Measurements from ENCODE around the gene EEF2KMT. TPM values are rescaled to one million over a fixed set of nuclear protein-coding genes. Genes with fewer than 3 reads are reported as not detected.
"Not testable (repeated sequence)": the region's sequence is repeated elsewhere in the genome, so short reads cannot be mapped to it uniquely, and the experiment has no call there.

EEF2KMT gene
- total and polyA plus RNA-seq, 4 donors = 4.2 to 11.4 (median 7.3) TPM

DNA sequence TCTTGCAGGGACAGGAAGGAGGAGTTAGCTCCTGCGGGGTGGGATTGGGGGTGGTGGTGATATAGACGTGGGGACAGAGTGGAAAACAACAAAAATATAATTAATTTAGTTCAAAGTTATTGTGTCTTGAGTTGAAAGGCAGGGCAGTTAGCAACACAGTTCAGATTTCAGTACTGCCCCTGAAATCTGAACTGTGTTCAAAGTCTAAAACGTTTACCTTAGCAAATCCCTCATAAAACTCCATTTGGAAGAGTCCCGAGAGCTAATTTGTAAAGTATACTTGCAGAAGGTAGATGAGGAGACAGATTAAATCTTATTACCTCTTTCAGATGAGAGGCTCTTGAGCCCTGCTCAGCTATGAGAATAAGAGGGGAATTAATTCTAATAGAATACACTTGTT is 1.6 kb upstream of the EEF2KMT start:
- not testable (repeated sequence) for H3K9me3 ChIP-seq (ENCODE audit: control insufficient read depth in 4 of 4, low read length in 3 of 4); DNase-seq (ENCODE audit: low spot score); H3K36me3 ChIP-seq (ENCODE audit: control insufficient read depth in 4 of 4, insufficient read depth in 3 of 4, low read depth in 1 of 4, low read length in 3 of 4); H3K27me3 ChIP-seq (ENCODE audit: control insufficient read depth in 4 of 4, insufficient read depth in 4 of 4, low read length in 3 of 4); H3K4me3 ChIP-seq (ENCODE audit: low read depth in 1 of 3, low read length in 3 of 3); H3K9ac ChIP-seq (ENCODE audit: low read depth in 1 of 2, low read length in 2 of 2); H3K4me1 ChIP-seq (ENCODE audit: control insufficient read depth in 4 of 4, insufficient read depth in 4 of 4, low read length in 3 of 4); H3K27ac ChIP-seq (ENCODE audit: low read depth in 1 of 2, low read length in 2 of 2)
- 4% methylated on average over 4 of the region's 4 CpGs for WGBS
- peak; percentile 54 to 61 for TF ChIP-seq HNF4A (conservative IDR thresholded peaks at IDR 0.05)

DNA sequence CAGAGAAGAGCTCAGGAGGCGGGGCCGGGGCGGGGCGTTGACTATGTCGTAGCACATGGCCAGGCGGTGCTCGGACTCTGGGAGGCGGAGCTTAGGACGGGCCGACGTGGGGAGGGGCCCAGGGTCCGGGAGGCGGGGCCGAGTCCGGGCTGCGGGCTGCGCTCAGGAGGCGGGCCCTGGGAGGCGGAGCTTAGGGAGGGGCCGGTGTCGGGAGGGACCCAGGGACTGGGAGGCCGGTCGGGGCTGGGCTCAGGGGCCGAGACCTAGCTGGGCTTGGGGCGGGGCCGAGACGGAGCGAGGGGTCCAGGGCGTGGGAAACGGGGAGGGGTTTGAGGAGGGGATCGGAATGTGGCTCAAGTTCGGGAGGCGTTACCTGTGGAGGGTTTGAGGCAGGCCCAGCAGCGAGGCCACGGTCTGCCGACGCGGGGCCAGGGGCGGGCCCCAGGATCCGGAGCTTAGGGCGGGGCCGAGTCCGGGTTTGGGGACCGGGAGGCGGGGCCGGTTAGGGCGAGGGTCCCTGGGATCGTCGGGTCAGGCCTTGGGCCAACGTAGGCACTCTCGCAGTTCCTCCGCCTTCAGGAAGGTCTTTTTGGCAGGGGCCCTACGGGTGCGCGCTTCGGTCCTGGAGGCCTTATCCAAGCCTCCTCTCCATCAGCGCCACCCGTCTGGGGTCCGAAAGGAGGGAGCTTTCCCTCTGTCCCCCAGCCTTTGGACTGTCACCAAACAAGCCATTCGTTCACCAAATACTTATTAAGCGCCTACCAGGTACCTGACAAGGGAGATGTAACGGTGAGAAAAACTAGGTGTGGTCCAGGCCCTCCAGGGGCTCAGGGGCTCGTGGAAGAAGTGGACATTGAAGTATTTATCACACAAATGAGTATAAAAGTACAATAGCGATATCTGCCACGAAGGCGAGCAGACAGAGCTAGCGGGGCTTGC is 895 bp upstream of the EEF2KMT start:
- H3K4me3 ChIP-seq (ENCODE audit: low read depth in 1 of 3, low read length in 3 of 3) = peak overlapping the region; percentile 7 to 61 (median 55)
- not testable (repeated sequence) for H3K4me1 ChIP-seq (ENCODE audit: control insufficient read depth in 4 of 4, insufficient read depth in 4 of 4, low read length in 3 of 4); H3K9me3 ChIP-seq (ENCODE audit: control insufficient read depth in 4 of 4, low read length in 3 of 4); H3K27me3 ChIP-seq (ENCODE audit: control insufficient read depth in 4 of 4, insufficient read depth in 4 of 4, low read length in 3 of 4); H3K9ac ChIP-seq (ENCODE audit: low read depth in 1 of 2, low read length in 2 of 2); H3K36me3 ChIP-seq (ENCODE audit: control insufficient read depth in 4 of 4, insufficient read depth in 3 of 4, low read depth in 1 of 4, low read length in 3 of 4)
- H3K27ac ChIP-seq (ENCODE audit: low read depth in 1 of 2, low read length in 2 of 2) = peak overlapping the region; percentile 50 to 54
- DNase-seq (ENCODE audit: low spot score) = peak; percentile 79
- peak; percentile 3 for TF ChIP-seq TAF1 (conservative IDR thresholded peaks at IDR 0.05)
- 1% methylated on average over 55 of the region's 67 CpGs for WGBS

DNA sequence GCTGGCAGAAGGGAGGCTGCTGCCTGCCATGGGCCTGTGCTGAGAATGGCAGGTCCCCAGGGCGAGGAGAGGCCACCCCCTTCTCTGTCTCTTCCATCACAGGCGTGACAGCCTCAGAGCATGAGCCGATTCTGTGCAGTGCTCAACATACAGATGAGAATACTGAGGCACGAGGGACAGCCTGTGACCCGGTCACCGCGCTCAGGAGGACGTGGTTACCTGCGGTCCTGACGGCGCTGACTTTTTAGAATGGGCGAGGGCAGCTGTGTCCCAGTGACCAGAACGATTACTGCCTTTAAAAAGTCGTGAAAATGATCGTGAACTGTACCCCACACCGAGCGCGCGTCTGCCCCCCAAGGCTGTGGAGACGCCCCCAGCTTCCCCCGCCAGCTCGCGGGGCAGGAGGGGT is 530 bp downstream of the EEF2KMT start:
- not testable (repeated sequence) for H3K9me3 ChIP-seq (ENCODE audit: control insufficient read depth in 4 of 4, low read length in 3 of 4); DNase-seq (ENCODE audit: low spot score); H3K4me1 ChIP-seq (ENCODE audit: control insufficient read depth in 4 of 4, insufficient read depth in 4 of 4, low read length in 3 of 4); H3K27me3 ChIP-seq (ENCODE audit: control insufficient read depth in 4 of 4, insufficient read depth in 4 of 4, low read length in 3 of 4); H3K36me3 ChIP-seq (ENCODE audit: control insufficient read depth in 4 of 4, insufficient read depth in 3 of 4, low read depth in 1 of 4, low read length in 3 of 4)
- peak overlapping the region in 1 of 2 donors; percentile 8 for H3K9ac ChIP-seq (ENCODE audit: low read depth in 1 of 2, low read length in 2 of 2)
- H3K4me3 ChIP-seq (ENCODE audit: low read depth in 1 of 3, low read length in 3 of 3) = peak overlapping the region; percentile 41 to 70 (median 43)
- H3K27ac ChIP-seq (ENCODE audit: low read depth in 1 of 2, low read length in 2 of 2) = peak overlapping the region; percentile 28 to 35
- WGBS = 1% methylated on average over 23 of the region's 23 CpGs

DNA sequence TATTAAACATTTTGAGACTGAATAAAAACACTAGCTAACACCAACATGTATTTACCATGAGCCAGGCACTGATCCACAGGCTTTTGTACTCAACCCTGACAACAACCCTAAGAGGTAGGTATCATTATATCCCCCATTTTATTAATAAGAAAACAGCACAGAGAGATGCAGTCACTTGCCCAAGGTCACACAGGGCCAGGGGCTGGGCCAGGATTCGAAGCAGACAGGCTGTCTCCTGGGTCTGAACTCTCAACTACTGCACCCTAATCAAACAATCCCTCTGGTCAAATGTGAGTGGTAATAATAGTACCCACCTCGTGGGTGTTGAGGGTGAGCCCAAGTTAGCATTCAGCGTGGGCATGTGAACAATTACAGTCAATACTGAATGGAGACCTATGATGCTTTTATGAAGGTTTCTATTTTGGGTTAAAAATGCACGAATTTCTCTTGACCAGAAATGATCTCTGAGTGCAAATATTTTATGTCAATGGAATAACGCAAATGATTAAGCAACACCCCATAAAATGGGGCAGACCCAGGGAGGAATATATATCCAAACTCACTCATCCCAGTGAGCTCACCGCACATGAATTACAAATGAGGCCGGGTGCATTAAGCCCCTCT is 1.0 kb downstream of the EEF2KMT start:
- not testable (repeated sequence) for H3K4me1 ChIP-seq (ENCODE audit: control insufficient read depth in 4 of 4, insufficient read depth in 4 of 4, low read length in 3 of 4); DNase-seq (ENCODE audit: low spot score); H3K9ac ChIP-seq (ENCODE audit: low read depth in 1 of 2, low read length in 2 of 2); H3K27ac ChIP-seq (ENCODE audit: low read depth in 1 of 2, low read length in 2 of 2); H3K36me3 ChIP-seq (ENCODE audit: control insufficient read depth in 4 of 4, insufficient read depth in 3 of 4, low read depth in 1 of 4, low read length in 3 of 4); H3K27me3 ChIP-seq (ENCODE audit: control insufficient read depth in 4 of 4, insufficient read depth in 4 of 4, low read length in 3 of 4); H3K9me3 ChIP-seq (ENCODE audit: control insufficient read depth in 4 of 4, low read length in 3 of 4)
- WGBS = 26% methylated on average over 7 of the region's 7 CpGs
- H3K4me3 ChIP-seq (ENCODE audit: low read depth in 1 of 3, low read length in 3 of 3) = peak overlapping the region in 2 of 3 donors; percentile 43 to 70

DNA sequence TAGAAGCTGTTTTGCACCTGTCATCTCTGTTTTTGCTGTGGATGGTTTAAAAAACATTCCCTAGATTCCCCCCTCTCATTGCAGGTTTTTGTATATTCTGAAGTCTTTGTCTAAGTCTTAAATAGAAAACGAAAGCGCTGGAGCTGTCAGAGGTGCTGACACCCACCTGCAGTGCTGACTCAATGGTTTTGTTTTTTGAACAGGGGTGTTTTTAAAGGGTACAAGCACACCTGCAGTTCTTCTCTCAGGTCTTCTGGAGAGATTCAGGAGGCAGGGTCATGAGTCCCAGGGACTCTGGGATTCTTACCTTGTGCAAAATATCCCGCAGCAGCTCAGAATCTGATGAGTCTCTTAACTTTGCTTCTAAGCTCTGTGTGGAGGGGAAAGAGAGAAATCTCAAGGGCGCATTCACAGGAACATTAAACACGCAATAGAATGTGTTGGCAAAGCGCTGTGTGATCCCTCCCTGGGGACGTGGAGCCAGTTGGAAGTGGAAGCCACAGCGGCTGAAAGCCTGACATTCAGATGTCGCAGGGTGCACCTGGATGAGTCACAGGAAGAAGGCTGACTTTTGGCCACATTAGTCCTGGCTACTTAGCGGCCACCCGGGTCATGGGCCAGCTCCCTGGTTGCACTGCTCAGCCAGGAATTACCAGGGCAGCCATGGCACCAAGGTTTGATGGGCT is 2.3 kb downstream of the EEF2KMT start:
- WGBS = 73% methylated on average over 11 of the region's 11 CpGs

DNA sequence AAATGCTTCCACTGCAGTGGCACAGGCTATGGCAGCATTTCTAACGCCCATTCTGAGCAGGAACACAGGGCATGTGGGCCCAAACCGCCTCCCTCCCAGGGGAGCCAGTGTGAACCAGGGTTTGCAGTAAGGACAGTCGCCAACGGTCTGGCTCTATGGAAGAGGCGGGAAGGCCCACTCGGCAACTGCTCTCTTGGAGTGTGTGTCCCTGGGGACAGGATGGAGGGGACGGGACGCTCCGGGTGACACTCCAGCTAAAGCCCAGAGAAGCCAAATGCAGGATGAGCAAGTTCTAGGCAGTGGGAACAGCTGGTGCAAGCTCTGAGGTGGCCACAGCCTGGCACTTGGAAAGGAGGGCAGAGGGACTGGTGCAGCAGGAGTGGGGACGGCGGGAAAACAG is 3.8 kb downstream of the EEF2KMT start:
- not testable (repeated sequence) for H3K4me3 ChIP-seq (ENCODE audit: low read depth in 1 of 3, low read length in 3 of 3); H3K9ac ChIP-seq (ENCODE audit: low read depth in 1 of 2, low read length in 2 of 2); H3K27ac ChIP-seq (ENCODE audit: low read depth in 1 of 2, low read length in 2 of 2); DNase-seq (ENCODE audit: low spot score); H3K27me3 ChIP-seq (ENCODE audit: control insufficient read depth in 4 of 4, insufficient read depth in 4 of 4, low read length in 3 of 4); H3K4me1 ChIP-seq (ENCODE audit: control insufficient read depth in 4 of 4, insufficient read depth in 4 of 4, low read length in 3 of 4); H3K9me3 ChIP-seq (ENCODE audit: control insufficient read depth in 4 of 4, low read length in 3 of 4); H3K36me3 ChIP-seq (ENCODE audit: control insufficient read depth in 4 of 4, insufficient read depth in 3 of 4, low read depth in 1 of 4, low read length in 3 of 4)
- 79% methylated on average over 11 of the region's 11 CpGs for WGBS

More for the DNA sequence above, 2.3 kb downstream of the EEF2KMT start:
- not testable (repeated sequence) for DNase-seq (ENCODE audit: low spot score); H3K27me3 ChIP-seq (ENCODE audit: control insufficient read depth in 4 of 4, insufficient read depth in 4 of 4, low read length in 3 of 4); H3K4me3 ChIP-seq (ENCODE audit: low read depth in 1 of 3, low read length in 3 of 3); H3K9me3 ChIP-seq (ENCODE audit: control insufficient read depth in 4 of 4, low read length in 3 of 4); H3K36me3 ChIP-seq (ENCODE audit: control insufficient read depth in 4 of 4, insufficient read depth in 3 of 4, low read depth in 1 of 4, low read length in 3 of 4); H3K9ac ChIP-seq (ENCODE audit: low read depth in 1 of 2, low read length in 2 of 2); H3K4me1 ChIP-seq (ENCODE audit: control insufficient read depth in 4 of 4, insufficient read depth in 4 of 4, low read length in 3 of 4); H3K27ac ChIP-seq (ENCODE audit: low read depth in 1 of 2, low read length in 2 of 2)

DNA sequence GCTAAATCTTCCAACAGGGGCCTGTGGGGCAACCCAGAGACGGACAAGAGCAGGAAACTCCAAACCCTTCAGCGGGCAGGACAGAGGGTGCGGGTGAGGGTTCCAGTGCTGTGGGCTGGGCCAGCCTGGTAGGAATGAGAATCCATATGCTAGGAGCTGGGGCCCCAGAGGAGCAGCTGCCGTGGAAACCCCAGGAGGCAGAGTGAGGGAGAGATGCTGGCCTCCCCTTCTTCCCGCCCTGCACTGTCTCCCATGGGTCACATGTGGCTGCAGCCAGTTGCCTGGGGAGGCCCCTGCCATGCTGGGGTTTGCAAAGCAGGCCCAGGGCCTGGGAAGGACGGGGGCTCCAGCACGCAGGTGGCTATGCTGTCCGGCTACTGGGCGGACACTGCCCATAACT is 4.5 kb downstream of the EEF2KMT start:
- 95% methylated on average over 9 of the region's 9 CpGs for WGBS
- H3K36me3 ChIP-seq (ENCODE audit: control insufficient read depth in 4 of 4, insufficient read depth in 3 of 4, low read depth in 1 of 4, low read length in 3 of 4); H3K27ac ChIP-seq (ENCODE audit: low read depth in 1 of 2, low read length in 2 of 2); H3K9me3 ChIP-seq (ENCODE audit: control insufficient read depth in 4 of 4, low read length in 3 of 4); H3K27me3 ChIP-seq (ENCODE audit: control insufficient read depth in 4 of 4, insufficient read depth in 4 of 4, low read length in 3 of 4); DNase-seq (ENCODE audit: low spot score); H3K9ac ChIP-seq (ENCODE audit: low read depth in 1 of 2, low read length in 2 of 2); H3K4me1 ChIP-seq (ENCODE audit: control insufficient read depth in 4 of 4, insufficient read depth in 4 of 4, low read length in 3 of 4); H3K4me3 ChIP-seq (ENCODE audit: low read depth in 1 of 3, low read length in 3 of 3): not testable (repeated sequence)
